K562 (cell line): ENCODE measurements around the gene ZNF48. TPM values are rescaled to one million over a fixed set of nuclear protein-coding genes. Genes with fewer than 3 reads are reported as not detected.

Source experiments
- ATAC-seq: fragments of 200-7000 bp; cut with Tn5 transposase; 3 replicates; pipeline ENCODE4 v1.9.1; 2020; ENCODE audit warnings: moderate library complexity
- BruUV-seq: library from RNA; stranded (reverse); fragments of 400-500 nt; replicated peaks from 2 replicates; lab custom pipeline; 2021; lab: Mats Ljungman, UMichigan
- CTCF ChIA-PET: fragments of 300-600 bp; formaldehyde crosslinking; extraction: SDS; loops from one replicate; lab custom pipeline; 2021; ENCODE audit warnings: low intra/inter-chr PET ratio; lab: Yijun Ruan, JAX
- POLR2A ChIA-PET: fragments of 300-600, 350-650 bp; sonication (Branson Sonifier 250); formaldehyde crosslinking; extraction: SDS; loops from one replicate; lab custom pipeline; 2021; ENCODE audit warnings: antibody characterized with exemption, inconsistent platforms; lab: Yijun Ruan, JAX
- DNase-seq, 4 experiments: peaks; one replicate each; pipeline versions ENCODE4 v3.0.0 to v3.0.0-alpha.2; 2011 to 2018; ENCODE audit warnings: low spot score in 3 of 4, mixed read lengths in 3 of 4; ENCODE audit errors: extremely low read depth in 1 of 4
- FAIRE-seq: peaks from 2 replicates; lab custom pipeline; 2011; peaks lifted over from hg19 to GRCh38; lab: Jason Lieb, UNC
- H2AFZ ChIP-seq: 2 replicates; pipeline ENCODE4 v1.6.0; 2011; ENCODE audit warnings: low read depth, low read length, control low read depth, inconsistent platforms
- H3K27ac ChIP-seq: fragments of 200-600 bp; 3 replicates; pipeline ENCODE4 v1.8.0; 2011; ENCODE audit warnings: low read depth, mild to moderate bottlenecking, control low read depth, inconsistent platforms, low read length, moderate library complexity, mixed read lengths; ENCODE audit errors: extremely low read depth
- H3K27me3 ChIP-seq, 2 experiments: fragments of 300-600 bp in 1 of 2; 2 replicates in 1 of 2; 3 replicates in 1 of 2; pipeline versions ENCODE4 v1.6.0 to v1.8.0; 2011; ENCODE audit warnings: inconsistent platforms in 2 of 2, low read length in 2 of 2, mild to moderate bottlenecking in 1 of 2, mixed read lengths in 1 of 2, moderate library complexity in 1 of 2; ENCODE audit not compliant: control insufficient read depth in 2 of 2, insufficient read depth in 2 of 2
- H3K36me3 ChIP-seq: fragments of 300-600 bp; 3 replicates; pipeline ENCODE4 v1.8.0; 2011; ENCODE audit warnings: mild to moderate bottlenecking, low read length, inconsistent platforms; ENCODE audit not compliant: control insufficient read depth, insufficient read depth
- H3K4me1 ChIP-seq, 2 experiments: fragments of 200-600 bp in 1 of 2; replicated peaks in 1 of 2; 2 replicates in 1 of 2; 3 replicates in 1 of 2; pipeline versions ENCODE4 v1.5.1 to v1.8.0; 2011; ENCODE audit warnings: inconsistent platforms in 2 of 2, low read length in 2 of 2, mild to moderate bottlenecking in 1 of 2, mixed read lengths in 1 of 2, moderate library complexity in 1 of 2; ENCODE audit not compliant: control insufficient read depth in 2 of 2, insufficient read depth in 2 of 2
- H3K4me2 ChIP-seq: 2 replicates; pipeline ENCODE4 v1.6.1; 2011; ENCODE audit warnings: low read length, control low read depth, inconsistent platforms, mixed read lengths; ENCODE audit not compliant: insufficient read depth
- H3K4me3 ChIP-seq: fragments of 200-600 bp; sonication (generic), shearing (Covaris generic); 2 replicates; pipeline ENCODE4 v1.5.1; 2016; ENCODE audit warnings: control low read depth, inconsistent platforms
- H3K79me2 ChIP-seq: fragments of 200-600 bp; 3 replicates; pipeline ENCODE4 v1.8.0; 2011; ENCODE audit warnings: low read length, inconsistent platforms; ENCODE audit not compliant: control insufficient read depth, insufficient read depth
- H3K9ac ChIP-seq, 2 experiments: 2 replicates each; pipeline versions ENCODE4 v1.6.0 to v1.6.1; 2011; ENCODE audit warnings: low read depth in 2 of 2, low read length in 2 of 2, control low read depth in 1 of 2, inconsistent platforms in 1 of 2, mild to moderate bottlenecking in 1 of 2, mixed read lengths in 1 of 2; ENCODE audit not compliant: insufficient read depth in 1 of 2
- H3K9me1 ChIP-seq: one replicate; pipeline ENCODE4 v1.6.0; 2011; ENCODE audit warnings: inconsistent platforms, mild to moderate bottlenecking, low read length, moderate library complexity; ENCODE audit not compliant: control insufficient read depth, insufficient read depth
- H3K9me3 ChIP-seq: replicated peaks from 2 replicates; pipeline ENCODE4 v1.5.1; 2011; ENCODE audit warnings: low read depth, low read length, inconsistent platforms; ENCODE audit not compliant: control insufficient read depth, insufficient read depth
- H4K20me1 ChIP-seq: replicated peaks from 2 replicates; pipeline ENCODE4 v1.6.1; 2011; ENCODE audit warnings: low read length, inconsistent platforms, mixed read lengths; ENCODE audit not compliant: control insufficient read depth, insufficient read depth
- FOSL1 ChIP-seq: fragments of 200-800 bp; sonication (Bioruptor generic); conservative IDR thresholded peaks from 2 replicates; pipeline ENCODE4 v1.6.1; 2016; ENCODE audit warnings: missing genetic modification characterization, missing compliant biosample characterization
- FUS ChIP-seq: fragments of 200-400 bp; formaldehyde crosslinking; optimal IDR thresholded peaks from 2 replicates; pipeline ENCODE3; 2017; ENCODE audit warnings: low read depth, low read length
- GTF2A2 ChIP-seq: IDR thresholded peaks from 2 replicates; pipeline ENCODE4 v1.6.1; 2016; ENCODE audit warnings: mild to moderate bottlenecking, missing genetic modification characterization, missing compliant biosample characterization
- NR3C1 ChIP-seq: sonication (generic); formaldehyde crosslinking; IDR thresholded peaks from 2 replicates; pipeline ENCODE4 v1.8.1; 2022; ENCODE audit warnings: missing genetic modification reagents
- POLR2AphosphoS2 ChIP-seq: IDR thresholded peaks from 2 replicates; pipeline ENCODE4 v1.6.1; 2012; ENCODE audit warnings: low read length, improper control_type of control experiment
- XRCC5 ChIP-seq: fragments of 200-400 bp; formaldehyde crosslinking; IDR thresholded peaks from 2 replicates; pipeline ENCODE4 v1.6.1; 2017; ENCODE audit warnings: low read depth, mild to moderate bottlenecking, low read length
- WGBS: fragments of 100-300 bp; shearing (Covaris generic); methylation state at CpG from one replicate; pipeline ENCODE4 v1.1.6; 2016; ENCODE audit warnings: low coverage, mixed read lengths; ENCODE audit not compliant: insufficient coverage; ENCODE audit errors: missing lambda C conversion rate; 5-methylcytosine and 5-hydroxymethylcytosine counted together
- in situ Hi-C: fragments of 300-500 bp; cut with MboI; formaldehyde crosslinking; loops from 4 replicates; pipeline ENCODE4 v1.15.0; 2018; ENCODE audit warnings: inconsistent platforms, mixed read lengths
- intact Hi-C: fragments of 100-400 bp; cut with micrococcal nuclease; formaldehyde crosslinking; loops from 2 replicates; pipeline ENCODE4 v1.14.2; 2022
- polyA plus RNA-seq, 8 experiments: library from polyadenylated mRNA; depleted of rRNA in 4 of 8; stranded (reverse) in 5 of 8; unstranded in 3 of 8; fragments of >200 nt; fragmentation: Nextera tagmentation in 2 of 8; fragmentation: Illumina TruSeq in 1 of 8; extraction: Ambion mirVana in 2 of 8; extraction: Trizol in 1 of 8; gene quantifications; 2 replicates each; pipeline versions ENCODE4 v1.2.1 to v1.2.3, GENCODE V29; 2011 to 2014; ENCODE audit warnings: inconsistent platforms in 1 of 8, missing spikeins in 1 of 8
- total RNA-seq, 7 experiments: library from RNA; depleted of rRNA in 6 of 7; stranded (reverse); fragments of >200 nt in 6 of 7; fragmentation: Illumina TruSeq in 2 of 7; extraction: Trizol in 2 of 7; gene quantifications; 2 replicates each; pipeline versions ENCODE4 v1.2.1 to v1.2.3, GENCODE V29; 2011 to 2021; ENCODE audit warnings: low replicate concordance in 1 of 7
- TF ChIP-seq, protein P1 (sequence below), 3 experiments: fragments of 200-800 bp in 1 of 3; sonication (Bioruptor generic) in 1 of 3; sonication (generic) in 1 of 3; formaldehyde crosslinking in 1 of 3; IDR thresholded peaks; 2 replicates each; pipeline versions ENCODE4 v1.6.1 to v1.8.0; 2016 to 2022; ENCODE audit warnings: mild to moderate bottlenecking in 2 of 3, missing compliant biosample characterization in 2 of 3, missing genetic modification characterization in 2 of 3, missing genetic modification reagents in 1 of 3
- TF ChIP-seq, protein P2 (sequence below): fragments of 200-800 bp; sonication (Bioruptor generic); IDR thresholded peaks from 2 replicates; pipeline ENCODE4 v1.6.1; 2017; ENCODE audit warnings: missing genetic modification characterization, missing compliant biosample characterization
- TF ChIP-seq, protein P3 (sequence below): fragments of 200-800 bp; sonication (Bioruptor generic); IDR thresholded peaks from 2 replicates; pipeline ENCODE4 v1.6.1; 2017; ENCODE audit warnings: missing genetic modification characterization, missing compliant biosample characterization

ZNF48 gene
- total and polyA plus RNA-seq, 9 of the 15 experiments (the other 6 are each of a cell fraction or from before 2014, with no cell fraction given): 0.38 to 11.6 (median 4.7) TPM

DNA sequence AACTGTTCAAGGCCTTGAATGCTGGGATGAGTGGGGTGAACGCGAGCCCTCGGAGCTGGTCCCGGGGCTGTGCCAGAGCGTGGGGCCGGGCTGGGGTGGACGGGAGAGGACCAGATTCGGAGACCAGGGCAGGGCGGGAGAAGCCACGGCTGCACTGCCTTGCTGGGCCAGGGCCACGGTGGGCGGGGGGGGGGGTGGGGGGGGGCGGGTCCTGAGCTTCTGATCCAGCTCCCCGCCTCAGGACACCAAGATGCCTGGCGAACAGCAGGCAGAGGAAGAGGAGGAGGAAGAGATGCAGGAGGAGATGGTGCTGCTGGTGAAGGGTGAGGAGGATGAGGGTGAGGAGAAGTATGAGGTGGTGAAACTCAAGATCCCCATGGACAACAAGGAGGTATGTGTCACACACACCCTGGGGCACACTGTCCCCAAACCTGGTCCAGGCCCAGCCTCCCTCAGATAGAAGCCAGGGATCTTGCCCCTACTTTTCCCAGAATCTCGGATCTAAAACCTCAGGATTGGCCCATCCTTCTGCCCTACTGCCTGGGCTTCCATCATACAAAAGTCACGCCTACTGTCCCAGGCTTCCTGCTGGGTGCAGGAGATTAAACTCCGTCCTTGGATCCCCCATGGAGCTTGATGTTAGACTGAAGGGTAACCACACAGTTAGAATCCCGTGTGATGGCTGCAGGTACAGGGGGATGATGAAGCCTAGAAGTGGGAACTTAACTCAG is 12.7 kb downstream of the ZNF48 start:
- peak; percentile 33 for ATAC-seq
- H3K4me1 ChIP-seq: peaks cover 15 to 28% of the 10 kb centered on the region in 2 experiments; a peak in 4 of 5 replicates
- H3K36me3 ChIP-seq: peaks cover 34% of the 10 kb centered on the region; the same call in 2 of the 3 replicates
- H3K4me2 ChIP-seq: peak overlapping the region; percentile 97
- no peaks in the 10 kb centered on the region for H3K9me1 ChIP-seq
- no peak for FAIRE-seq
- peaks cover 29% of the 10 kb centered on the region; the same call in 2 of the 3 replicates for H3K79me2 ChIP-seq
- TF ChIP-seq GTF2A2 (no peak), POLR2AphosphoS2 (no peak), NR3C1 (no peak), XRCC5 (0 out of 2 replicates have a peak, but pooled peaks have one; percentile 1), FOSL1 (tag) (0 out of 2 replicates have a peak, but pooled peaks have one; percentile 0), FUS (no peak)
- TF ChIP-seq, protein P1, sequence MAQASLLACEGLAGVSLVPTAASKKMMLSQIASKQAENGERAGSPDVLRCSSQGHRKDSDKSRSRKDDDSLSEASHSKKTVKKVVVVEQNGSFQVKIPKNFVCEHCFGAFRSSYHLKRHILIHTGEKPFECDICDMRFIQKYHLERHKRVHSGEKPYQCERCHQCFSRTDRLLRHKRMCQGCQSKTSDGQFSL (CRISPR knock-in tag; IDR thresholded peaks at IDR 0.05): peak; percentile 76; the same call in 1 of the 2 replicates
- TF ChIP-seq, protein P1 (tag; IDR thresholded peaks at IDR 0.05): peak in 1 of 2 experiments; percentile 84; a peak in 2 of 4 replicates
- TF ChIP-seq, protein P2, sequence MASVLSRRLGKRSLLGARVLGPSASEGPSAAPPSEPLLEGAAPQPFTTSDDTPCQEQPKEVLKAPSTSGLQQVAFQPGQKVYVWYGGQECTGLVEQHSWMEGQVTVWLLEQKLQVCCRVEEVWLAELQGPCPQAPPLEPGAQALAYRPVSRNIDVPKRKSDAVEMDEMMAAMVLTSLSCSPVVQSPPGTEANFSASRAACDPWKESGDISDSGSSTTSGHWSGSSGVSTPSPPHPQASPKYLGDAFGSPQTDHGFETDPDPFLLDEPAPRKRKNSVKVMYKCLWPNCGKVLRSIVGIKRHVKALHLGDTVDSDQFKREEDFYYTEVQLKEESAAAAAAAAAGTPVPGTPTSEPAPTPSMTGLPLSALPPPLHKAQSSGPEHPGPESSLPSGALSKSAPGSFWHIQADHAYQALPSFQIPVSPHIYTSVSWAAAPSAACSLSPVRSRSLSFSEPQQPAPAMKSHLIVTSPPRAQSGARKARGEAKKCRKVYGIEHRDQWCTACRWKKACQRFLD: 0 out of 2 replicates have a peak, but pooled peaks have one; percentile 0
- TF ChIP-seq, protein P3, sequence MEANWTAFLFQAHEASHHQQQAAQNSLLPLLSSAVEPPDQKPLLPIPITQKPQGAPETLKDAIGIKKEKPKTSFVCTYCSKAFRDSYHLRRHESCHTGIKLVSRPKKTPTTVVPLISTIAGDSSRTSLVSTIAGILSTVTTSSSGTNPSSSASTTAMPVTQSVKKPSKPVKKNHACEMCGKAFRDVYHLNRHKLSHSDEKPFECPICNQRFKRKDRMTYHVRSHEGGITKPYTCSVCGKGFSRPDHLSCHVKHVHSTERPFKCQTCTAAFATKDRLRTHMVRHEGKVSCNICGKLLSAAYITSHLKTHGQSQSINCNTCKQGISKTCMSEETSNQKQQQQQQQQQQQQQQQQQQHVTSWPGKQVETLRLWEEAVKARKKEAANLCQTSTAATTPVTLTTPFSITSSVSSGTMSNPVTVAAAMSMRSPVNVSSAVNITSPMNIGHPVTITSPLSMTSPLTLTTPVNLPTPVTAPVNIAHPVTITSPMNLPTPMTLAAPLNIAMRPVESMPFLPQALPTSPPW (CRISPR knock-in tag): peak; percentile 65
- TF ChIP-seq, all 486 proteins: peak for 5
- BruUV-seq: TSS peak; percentile 68
- WGBS: 6% methylated on average over 11 of the region's 19 CpGs
- peak overlapping the region; percentile 96 for H2AFZ ChIP-seq
- in situ Hi-C loops (loop anchor here (10.0 kb wide), 1 partner anchor 213 kb away; the partner anchor contains the start of genes BOLA2B, SLX1A and SULT1A3), intact Hi-C loops (loop anchor here (5.0 kb wide), 2 partner anchors 36 to 51 kb away; partner anchors contain the start of genes CD2BP2, MYL11 and TBC1D10B)
- H3K9me3 ChIP-seq: no peaks in the 10 kb centered on the region
- CTCF ChIA-PET: no interaction called here
- H3K9ac ChIP-seq: peak overlapping the region; percentile 69 to 97; a peak in 3 of 4 replicates
- POLR2A ChIA-PET: interaction anchor here (0.7 to 1.7 kb wide), 7 partner anchors 12 to 630 kb away, joined by 3 to 9 read pairs (median 3); partner anchors contain the start of genes CD2BP2 and DCTPP1
- peak overlapping the region; percentile 81 for H3K27ac ChIP-seq
- H3K4me3 ChIP-seq: peak overlapping the region; percentile 80
- no peaks in the 10 kb centered on the region for H4K20me1 ChIP-seq
- peak in 2 of 4 experiments; percentile 51 to 67 for DNase-seq
- no peaks in the 10 kb centered on the region for H3K27me3 ChIP-seq
